Caki2 (cell line): ENCODE results near the gene LDAH. TPM values are rescaled to one million over a fixed set of nuclear protein-coding genes. Genes with fewer than 3 reads are reported as not detected.

Source experiments
- DNase-seq: peaks from one replicate; pipeline ENCODE4 v3.0.0-alpha.2; 2015; ENCODE audit warnings: low read depth
- in situ Hi-C: cut with HindIII; loops from 2 replicates; pipeline ENCODE4 v1.10.0; 2016; ENCODE audit warnings: low sequenced_read_pairs, low pct_unique_long_range_greater_than_20kb, mixed read lengths
- total RNA-seq: library from RNA; depleted of rRNA; stranded (reverse); fragments of >200 nt; shearing (Covaris generic); gene quantifications from 2 replicates; pipeline ENCODE4 v1.2.3, GENCODE V29; 2014; ENCODE audit warnings: low replicate concordance

LDAH gene
- total RNA-seq, 1 experiment from 2014 or later, result 36.3 TPM

DNA sequence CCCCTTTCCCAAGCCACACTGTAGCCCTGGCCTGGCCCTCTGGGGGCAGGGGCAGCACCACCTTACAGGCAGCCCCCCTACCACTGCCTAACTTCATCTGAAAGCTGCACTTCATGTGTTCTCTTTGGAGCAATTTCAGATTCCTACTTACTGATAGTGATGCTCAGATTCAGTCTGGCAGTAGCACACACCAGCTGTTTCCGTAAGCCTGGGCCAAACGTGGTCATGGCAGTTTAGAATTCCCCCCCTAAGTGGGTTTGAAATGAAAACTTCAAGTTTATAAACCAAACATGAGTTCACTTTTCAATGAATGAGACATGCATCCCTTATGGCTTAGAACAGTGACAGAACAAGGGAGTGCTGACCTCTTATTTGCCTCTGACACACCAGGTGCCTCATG, 126.5 kb downstream of the LDAH start:
- no peak for DNase-seq
- in situ Hi-C loops, result no loop called here

- in situ Hi-C loops, result no loop called here
- no peak for DNase-seq
Measured at GRCh38 chr2:20693317-20693716, 129.6 kb downstream of the LDAH start.

DNA sequence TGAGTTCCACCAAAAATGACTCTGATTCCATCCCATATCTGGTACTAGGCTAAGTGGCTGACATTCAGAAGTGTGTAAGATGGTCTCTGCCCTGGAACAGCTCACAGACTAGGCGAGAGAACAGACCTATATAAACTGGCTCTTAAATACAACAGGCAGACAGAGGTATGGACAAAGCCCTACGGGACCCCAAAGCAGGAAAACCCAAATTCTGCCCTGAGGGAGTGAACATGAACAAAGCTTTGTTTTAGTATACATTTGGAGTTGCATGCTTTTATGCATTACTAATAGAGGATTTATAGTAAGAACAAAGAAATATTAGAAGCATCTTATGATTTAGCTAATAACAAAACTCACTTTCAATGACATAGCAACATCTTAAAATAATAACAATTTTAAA, 130.8 kb downstream of the LDAH start:
- in situ Hi-C loops, result no loop called here

GRCh38 chr2:20691076-20691734, 131.7 kb downstream of the LDAH start:
- DNase-seq, result no peak
- in situ Hi-C loops, result no loop called here

More for the DNA sequence above, 130.8 kb downstream of the LDAH start:
- DNase-seq, result no peak

GRCh38 chr2:20689428-20690264, 133.3 kb downstream of the LDAH start:
- DNase-seq, result no peak
- in situ Hi-C loops, result no loop called here

- in situ Hi-C loops, result no loop called here
- no peak for DNase-seq
Measured at GRCh38 chr2:20687260-20687832, 135.6 kb downstream of the LDAH start.

GRCh38 chr2:20684581-20685063, 138.3 kb downstream of the LDAH start:
- DNase-seq, result no peak
- in situ Hi-C loops, result no loop called here

DNA sequence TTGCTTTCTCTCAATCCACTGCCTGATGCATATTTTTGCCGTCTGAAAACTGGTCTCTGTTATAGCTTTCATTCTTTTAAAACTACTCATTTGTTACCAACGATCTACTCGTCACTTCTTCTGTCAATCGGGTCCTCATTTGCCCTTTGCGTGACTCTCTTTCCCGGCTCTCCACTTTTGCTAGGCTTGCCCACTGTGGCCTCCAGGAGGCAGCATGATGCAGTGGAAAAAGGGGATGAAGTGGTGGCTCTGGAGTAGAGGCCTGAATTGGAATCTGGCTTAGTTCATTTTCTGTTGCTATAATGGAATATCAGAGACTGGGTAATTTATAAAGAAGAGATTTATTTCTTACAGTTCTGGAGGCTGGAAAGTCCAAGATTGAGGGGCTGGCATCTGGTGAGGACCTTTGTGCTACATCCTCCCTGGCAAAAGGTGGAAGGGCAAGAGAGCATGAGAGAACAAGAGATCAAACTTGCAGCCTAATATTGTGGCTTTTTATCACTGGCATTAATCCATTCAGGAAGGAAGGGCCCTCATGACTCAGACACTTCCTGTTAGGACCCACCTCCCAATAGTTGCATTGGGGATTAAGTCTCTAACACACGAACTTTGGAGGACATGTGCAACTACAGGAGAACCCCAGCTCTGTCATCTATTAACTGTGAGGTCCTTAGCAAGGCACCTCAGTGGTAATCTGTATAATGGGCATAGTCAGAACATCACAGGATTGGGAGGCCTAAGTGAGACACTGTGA, 140.6 kb downstream of the LDAH start:
- in situ Hi-C loops, result no loop called here
- DNase-seq, result no peak

GRCh38 chr2:20680744-20681375, 142.0 kb downstream of the LDAH start:
- in situ Hi-C loops, result no loop called here
- no peak for DNase-seq

GRCh38 chr2:20678780-20679179, 144.1 kb downstream of the LDAH start:
- in situ Hi-C loops, result no loop called here
- DNase-seq, result no peak

DNA sequence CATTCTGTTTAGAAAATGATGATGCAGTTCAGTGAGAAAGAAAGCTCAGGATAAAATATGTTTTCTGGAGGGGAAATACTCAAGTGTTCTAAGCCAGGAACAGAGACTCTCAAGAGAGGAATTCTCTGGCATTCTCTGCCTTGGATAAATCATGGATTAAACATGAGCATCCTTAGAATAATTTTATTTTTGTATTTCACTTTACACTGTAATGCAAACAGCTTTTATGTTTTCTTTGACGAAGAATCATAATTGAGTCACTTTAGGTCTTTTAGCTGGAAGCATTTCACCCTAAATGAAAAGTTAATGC, 144.9 kb downstream of the LDAH start:
- no peak for DNase-seq
- in situ Hi-C loops, result no loop called here

GRCh38 chr2:20677301-20678085, 145.4 kb downstream of the LDAH start:
- in situ Hi-C loops, result no loop called here
- no peak for DNase-seq

DNA sequence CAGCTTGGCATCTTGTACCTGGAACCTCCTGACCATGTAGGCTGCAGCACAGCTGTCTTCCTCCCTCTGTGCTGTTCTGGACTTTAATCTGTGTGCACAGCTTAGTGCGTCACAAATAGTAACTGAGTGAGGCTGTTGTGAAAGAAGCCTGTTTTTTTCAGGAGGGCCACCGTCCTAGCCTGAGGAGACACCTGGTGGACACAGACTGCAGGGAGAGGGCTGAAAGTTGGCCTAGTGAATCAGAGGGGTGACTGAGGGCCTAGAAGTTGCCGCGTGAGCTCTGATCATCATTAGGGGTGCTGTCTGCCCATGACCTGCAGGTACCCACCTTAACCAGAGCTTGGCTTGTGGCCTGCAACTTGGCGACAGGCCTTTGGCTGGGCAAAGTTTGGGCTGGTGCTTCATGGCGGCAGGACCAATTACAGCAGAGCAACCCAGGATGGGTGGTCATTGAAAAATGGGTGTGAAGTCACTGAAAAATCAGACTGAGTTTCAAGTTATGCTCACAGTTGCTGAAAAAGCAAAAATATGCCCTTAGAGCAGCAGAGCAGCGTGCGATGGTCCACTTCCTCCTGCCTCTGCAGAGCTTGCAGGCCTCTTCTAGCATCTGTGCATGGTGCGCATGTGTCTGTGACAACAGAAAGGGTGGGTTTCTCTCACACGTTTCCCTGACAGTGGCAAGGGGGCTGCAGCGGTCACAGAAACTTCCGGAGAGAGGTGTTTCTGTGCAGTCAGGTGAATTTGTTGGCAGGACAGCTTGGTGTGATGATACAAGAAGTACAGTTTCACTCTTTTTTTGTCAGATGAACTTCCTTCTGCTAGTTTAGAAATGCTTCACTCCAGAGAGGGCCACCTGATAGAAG, 146.3 kb downstream of the LDAH start:
- no peak for DNase-seq
- in situ Hi-C loops, result no loop called here

GRCh38 chr2:20675701-20676352, 147.1 kb downstream of the LDAH start:
- in situ Hi-C loops, result no loop called here
- DNase-seq, result no peak

DNA sequence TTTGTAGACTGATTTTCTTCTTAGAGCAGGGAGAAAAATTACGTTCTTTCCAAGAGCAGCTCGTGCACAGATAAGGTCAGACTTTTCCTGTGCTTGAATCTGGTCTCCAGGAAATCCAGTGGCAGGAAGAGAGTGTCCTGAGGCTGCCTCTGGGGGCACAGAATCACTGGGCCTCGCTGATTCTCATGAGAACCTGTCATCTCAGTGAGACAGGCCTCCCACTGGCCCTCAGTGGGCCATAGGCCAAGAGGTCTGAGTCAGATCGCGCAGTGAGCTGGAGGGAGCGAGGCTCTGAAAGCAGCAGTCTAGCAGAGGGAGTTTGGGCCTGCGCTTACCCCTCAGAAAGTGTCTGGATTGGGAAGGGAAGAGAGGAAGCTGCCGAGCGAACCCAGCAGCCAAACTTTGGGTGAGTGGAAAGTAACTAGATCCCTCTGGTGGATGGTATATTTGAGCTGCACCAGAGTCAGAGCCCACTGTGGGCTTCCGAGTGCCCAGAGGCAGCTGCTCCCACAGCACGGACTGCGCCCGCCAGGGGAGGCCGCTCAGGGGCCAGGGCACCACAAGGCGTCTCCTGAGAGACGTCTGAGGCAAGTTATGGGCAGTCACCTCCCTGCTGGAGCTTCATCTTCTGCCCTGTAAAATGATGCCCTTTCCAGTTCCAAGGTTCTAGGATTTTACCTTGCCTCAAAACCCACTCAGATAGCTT, 147.8 kb downstream of the LDAH start:
- in situ Hi-C loops, result no loop called here
- no peak for DNase-seq
